OCI-LY3 (cell line): ENCODE measurements around the gene PPT2.
A peak's percentile ranks its signal among the peaks of the same experiment; 100 is the strongest.

Experiments
- H2AFZ ChIP-seq: fragments of 200-600, 300-600 bp; shearing (Covaris generic); 2 replicates; pipeline ENCODE4 v1.6.0; 2014; ENCODE audit warnings: antibody characterized with exemption, low read depth, low read length
- H3K27ac ChIP-seq: fragments of 200-600, 300-600 bp; sonication (generic); 2 replicates; pipeline ENCODE4 v1.5.1; 2014; ENCODE audit warnings: mild to moderate bottlenecking, low read length, moderate library complexity, mixed read lengths
- H3K27me3 ChIP-seq: fragments of 200-600, 300-600 bp; sonication (generic); 2 replicates; pipeline ENCODE4 v1.6.1; 2014; ENCODE audit warnings: low read depth, low read length, mixed read lengths
- H3K36me3 ChIP-seq: fragments of 200-600, 300-600 bp; sonication (generic); replicated peaks from 2 replicates; pipeline ENCODE3; 2014; ENCODE audit warnings: low read depth, low read length, mixed read lengths
- H3K4me1 ChIP-seq: fragments of 300-600, 200-600 bp; sonication (generic); 2 replicates; pipeline ENCODE4 v1.6.1; 2014; ENCODE audit warnings: low read length, mixed read lengths
- H3K4me2 ChIP-seq: fragments of 200-600, 300-600 bp; sonication (generic); 2 replicates; pipeline ENCODE4 v1.6.1; 2014; ENCODE audit warnings: low read length, mixed read lengths
- H3K4me3 ChIP-seq: fragments of 300-600, 200-600 bp; sonication (generic); 2 replicates; pipeline ENCODE4 v1.5.1; 2014; ENCODE audit warnings: antibody characterized with exemption, mild to moderate bottlenecking, low read length, moderate library complexity
- H3K79me2 ChIP-seq: fragments of 300-600, 200-600 bp; shearing (Covaris generic); 2 replicates; pipeline ENCODE4 v1.6.1; 2014; ENCODE audit warnings: mild to moderate bottlenecking, low read length, mixed read lengths
- H3K9ac ChIP-seq: fragments of 300-600, 200-600 bp; shearing (Covaris generic); 2 replicates; pipeline ENCODE4 v1.6.0; 2014; ENCODE audit warnings: mild to moderate bottlenecking, low read length, moderate library complexity
- H3K9me3 ChIP-seq: fragments of 200-600, 300-600 bp; shearing (Covaris generic); 2 replicates; pipeline ENCODE4 v1.6.1; 2014; ENCODE audit warnings: low read length, mixed read lengths; ENCODE audit not compliant: insufficient read depth
- H4K20me1 ChIP-seq: fragments of 200-600, 300-600 bp; sonication (generic); 2 replicates; pipeline ENCODE4 v1.6.1; 2016; ENCODE audit warnings: low read length, mixed read lengths; ENCODE audit not compliant: insufficient read depth
- CTCF ChIP-seq: fragments of 200-600, 300-600 bp; sonication (generic); IDR thresholded peaks from 2 replicates; pipeline ENCODE4 v1.5.1; 2014; ENCODE audit warnings: antibody characterized with exemption, low read length, low read depth
- EZH2phosphoT487 ChIP-seq: fragments of 200-600 bp; shearing (Covaris generic); IDR thresholded peaks from 2 replicates; pipeline ENCODE4 v1.6.1; 2018; ENCODE audit warnings: antibody characterized with exemption, mixed run types, low read depth

The PPT2 gene

DNA sequence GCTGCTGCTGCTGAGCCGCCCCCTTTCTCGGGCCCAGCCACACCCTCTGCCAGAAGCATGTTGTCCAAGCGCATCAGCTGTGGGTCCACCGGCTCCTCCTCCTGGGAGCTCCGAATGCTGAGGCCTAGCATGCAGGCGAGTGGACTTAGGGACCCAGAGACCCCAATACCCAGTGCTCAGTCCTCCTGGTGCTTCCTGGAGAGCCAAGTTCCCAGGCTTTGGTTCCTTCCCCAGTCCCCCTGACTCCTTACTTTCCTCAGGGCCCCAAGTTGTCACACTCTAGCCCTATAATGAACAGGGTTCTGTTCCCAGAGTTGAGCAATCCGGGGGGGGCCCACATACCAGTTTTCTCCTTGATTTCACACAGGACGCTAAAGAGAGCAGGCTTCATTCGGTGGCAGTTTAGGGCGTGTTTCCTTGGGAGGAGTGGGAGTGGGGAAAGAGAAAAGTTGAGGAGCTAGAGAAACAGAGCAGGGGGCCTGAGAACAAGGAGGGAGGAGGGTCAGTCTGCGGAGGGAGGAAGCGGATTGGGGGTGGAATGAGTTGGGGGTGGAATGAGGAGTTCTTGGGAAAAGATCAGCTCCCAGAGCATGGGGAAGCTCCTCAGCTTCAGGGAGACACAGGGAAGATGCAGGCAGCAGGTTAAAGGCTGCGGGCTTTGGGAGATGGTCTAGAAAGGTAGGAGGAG, 34.6 kb downstream of the PPT2 start:
- no peak for TF ChIP-seq CTCF
- no peak for TF ChIP-seq EZH2phosphoT487
- no peaks in the 10 kb centered on the region for H3K27me3 ChIP-seq
- peaks cover 51% of the 10 kb centered on the region for H3K79me2 ChIP-seq
- no peaks in the 10 kb centered on the region for H4K20me1 ChIP-seq
- peaks cover 20% of the 10 kb centered on the region for H3K36me3 ChIP-seq
- no peak overlapping the region for H2AFZ ChIP-seq
- peaks cover 48% of the 10 kb centered on the region for H3K4me1 ChIP-seq
- peak overlapping the region; percentile 90 for H3K9ac ChIP-seq
- peak overlapping the region; percentile 93 for H3K4me2 ChIP-seq
- peak overlapping the region; percentile 74 for H3K27ac ChIP-seq
- H3K4me3 ChIP-seq, result peak overlapping the region; percentile 93
- H3K9me3 ChIP-seq, result no peaks in the 10 kb centered on the region

- Histone ChIP-seq H3K9ac (peak overlapping the region; percentile 90), H4K20me1 (no peaks in the 10 kb centered on the region), H3K27me3 (no peaks in the 10 kb centered on the region), H2AFZ (no peak overlapping the region), H3K4me2 (peak overlapping the region; percentile 93), H3K4me1 (peaks cover 51% of the 10 kb centered on the region), H3K79me2 (peaks cover 50% of the 10 kb centered on the region), H3K36me3 (peaks cover 18% of the 10 kb centered on the region), H3K27ac (peak overlapping the region; percentile 74), H3K9me3 (no peaks in the 10 kb centered on the region), H3K4me3 (peak overlapping the region; percentile 93)
- no peak for TF ChIP-seq EZH2phosphoT487
Measured at GRCh38 chr6:32189069-32189741, 35.3 kb downstream of the PPT2 start.

- Histone ChIP-seq H3K9me3 (no peaks in the 10 kb centered on the region), H3K27ac (peak overlapping the region; percentile 74), H2AFZ (no peak overlapping the region), H3K9ac (peak overlapping the region; percentile 90), H4K20me1 (no peaks in the 10 kb centered on the region), H3K36me3 (peaks cover 18% of the 10 kb centered on the region), H3K27me3 (no peaks in the 10 kb centered on the region), H3K4me3 (peak overlapping the region; percentile 93), H3K79me2 (peaks cover 48% of the 10 kb centered on the region), H3K4me1 (peaks cover 55% of the 10 kb centered on the region), H3K4me2 (peak overlapping the region; percentile 93)
- TF ChIP-seq CTCF, result no peak
- TF ChIP-seq EZH2phosphoT487, result no peak
Measured at GRCh38 chr6:32189742-32190053, 35.8 kb downstream of the PPT2 start.

- no peak for TF ChIP-seq CTCF
- TF ChIP-seq EZH2phosphoT487, result no peak
- peak within 1 kb of the TSS; percentile 100 for H3K4me2 ChIP-seq
- peak within 1 kb of the TSS; percentile 100 for H3K9ac ChIP-seq
- no peak within 1 kb of the TSS for H2AFZ ChIP-seq
- peak within 1 kb of the TSS; percentile 97 for H3K27ac ChIP-seq
- peaks cover 59% of the 10 kb centered on the region for H3K4me1 ChIP-seq
- H3K36me3 ChIP-seq, result peaks cover 18% of the 10 kb centered on the region
- no peaks in the 10 kb centered on the region for H3K9me3 ChIP-seq
- H3K79me2 ChIP-seq, result peaks cover 48% of the 10 kb centered on the region
- H3K27me3 ChIP-seq, result no peaks in the 10 kb centered on the region
- peak within 1 kb of the TSS; percentile 93 for H3K4me3 ChIP-seq
- no peaks in the 10 kb centered on the region for H4K20me1 ChIP-seq
Measured at GRCh38 chr6:32190054-32190851, 36.3 kb downstream of the PPT2 start, which contains the start of gene PBX2. TSS of gene PBX2 (minus strand) at chr6:32190202. CDS start at chr6:32189915, 287 bp downstream.
